Adrenal gland (tissue), 5 donors: ENCODE data around the gene UFC1.

Experiments
- CTCF ChIP-seq, 6 experiments: fragments of 450-650 bp in 4 of 6; fragments of 200-600 bp in 2 of 6; sonication (generic) in 1 of 6; IDR thresholded peaks; 1 replicate in 5 of 6; 2 replicates in 1 of 6; pipeline versions ENCODE4 v1.5.1 to v1.8.0; 2016 to 2021; ENCODE audit warnings: antibody characterized with exemption in 6 of 6, mild to moderate bottlenecking in 2 of 6, moderate library complexity in 1 of 6
- POLR2A ChIP-seq, 2 donors: fragments of 450-650 bp; IDR thresholded peaks; one replicate each; pipeline ENCODE4 v1.6.1; 2017; ENCODE audit warnings: antibody characterized with exemption in 2 of 2, mild to moderate bottlenecking in 2 of 2, moderate library complexity in 1 of 2
- donor health status: DM: no; HTN: no; CAD: no.

GRCh38 chr1:161187311-161187710 lies 33.5 kb downstream of the UFC1 start:
- TF ChIP-seq CTCF (IDR thresholded peaks at IDR 0.05) (no peak), POLR2A (IDR thresholded peaks at IDR 0.05) (no peak)
